ENCODE measurements around the gene IQSEC2. TPM values are rescaled to one million over a fixed set of nuclear protein-coding genes. Genes with fewer than 3 reads are reported as not detected.

IQSEC2 gene
- total RNA-seq, 1 experiment from 2014 or later, result 20.7 TPM

- Histone ChIP-seq H3K79me2 (ENCODE audit: insufficient read depth, low read length) (no peaks in the 10 kb centered on the region), H3K4me1 (ENCODE audit: control insufficient read depth in 1 of 2, insufficient read depth in 2 of 2, low read length in 2 of 2) (peaks cover 4 to 5% of the 10 kb centered on the region in 2 experiments; a peak in 2 of 4 replicates), H3K27me3 (ENCODE audit: insufficient read depth, low read length) (0 out of 2 replicates have a peak, but pooled peaks cover 5% of the 10 kb centered on the region), H3K9me3 (ENCODE audit: control insufficient read depth in 1 of 2, insufficient read depth in 1 of 2, low read depth in 1 of 2, low read length in 2 of 2) (no peaks in the 10 kb centered on the region), H3K27ac (ENCODE audit: low read depth, low read length) (no peak overlapping the region), H2AFZ (ENCODE audit: low read depth, low read length, poor library complexity, severe bottlenecking) (no peak overlapping the region), H3K4me3 (replicated peaks in 1 of 2; ENCODE audit: low read depth in 1 of 2, low read length in 2 of 2) (no peak overlapping the region), H3K4me2 (ENCODE audit: low read length) (no peak overlapping the region), H3K9ac (ENCODE audit: low read length) (no peak overlapping the region), H3K9me2 (ENCODE audit: insufficient read depth) (no peaks in the 10 kb centered on the region), H4K20me1 (ENCODE audit: insufficient read depth) (no peaks in the 10 kb centered on the region), H3K36me3 (ENCODE audit: control insufficient read depth in 1 of 2, insufficient read depth in 2 of 2, low read length in 2 of 2) (no peaks in the 10 kb centered on the region)
- no TSS peak for BruUV-seq (replicated peaks)
- DNase-seq (ENCODE audit: low read depth, low spot score), result no peak
- no peak for TF ChIP-seq CBX3 (IDR thresholded peaks at IDR 0.05; ENCODE audit: low read depth)
- TF ChIP-seq EGR1 (IDR thresholded peaks at IDR 0.05; ENCODE audit: low read depth), result no peak
- TF ChIP-seq JUND (IDR thresholded peaks at IDR 0.05), result no peak
- TF ChIP-seq ATF3 (IDR thresholded peaks at IDR 0.05), result no peak
- no peak for TF ChIP-seq POLR2A (IDR thresholded peaks at IDR 0.05; ENCODE audit: borderline replicate concordance, extremely low read depth, insufficient read depth, insufficient read length)
- TF ChIP-seq ELF1 (IDR thresholded peaks at IDR 0.05; ENCODE audit: borderline replicate concordance, low read depth), result no peak
- peak; percentile 73 for TF ChIP-seq RAD21 (IDR thresholded peaks at IDR 0.05; ENCODE audit: low read depth)
- no peak for TF ChIP-seq EZH2 (IDR thresholded peaks at IDR 0.05)
- TF ChIP-seq MAX (IDR thresholded peaks at IDR 0.05), result no peak
- no peak for TF ChIP-seq CEBPB (IDR thresholded peaks at IDR 0.05; ENCODE audit: low read depth)
- TF ChIP-seq TCF7L2 (IDR thresholded peaks at IDR 0.05; ENCODE audit: borderline replicate concordance, extremely low read depth, insufficient read depth, insufficient read length), result no peak
- TF ChIP-seq SIN3A (IDR thresholded peaks at IDR 0.05; ENCODE audit: low read depth), result no peak
- no peak for TF ChIP-seq REST (IDR thresholded peaks at IDR 0.05; ENCODE audit: low read depth)
- TF ChIP-seq EZH2phosphoT487 (IDR thresholded peaks at IDR 0.05; ENCODE audit: borderline replicate concordance), result no peak
- peak; percentile 52 to 67 (median 67); a peak in 5 of 6 replicates for TF ChIP-seq CTCF (IDR thresholded peaks at IDR 0.05 in 2 of 3, conservative IDR thresholded peaks at IDR 0.05 in 1 of 3; ENCODE audit: borderline replicate concordance in 1 of 3, insufficient read depth in 1 of 3, low read depth in 2 of 3, low read length in 2 of 3)
- TF ChIP-seq YY1 (IDR thresholded peaks at IDR 0.05; ENCODE audit: extremely low read depth, insufficient replicate concordance, low read depth, low read length), result no peak
- peak; percentile 77 for ATAC-seq
- ChIA-PET POLR2A (no interaction called here), RAD21 (ENCODE audit: low non-redundant PET in 1 of 2, low total read pairs in 2 of 2, uncharacterized antibody in 2 of 2, unreplicated experiment in 2 of 2) (interaction anchor here (0.5 to 1.5 kb wide), 5 partner anchors 38 to 1933 kb away, joined by 3 to 7 read pairs (median 4); no protein-coding TSS in a partner anchor), CTCF (interaction anchor here (1.2 to 2.9 kb wide), 6 partner anchors 9 to 164 kb away, joined by 3 to 20 read pairs (median 6); no protein-coding TSS in a partner anchor)
- intact Hi-C loops (cut with micrococcal nuclease), result loop anchor here (1.0 kb wide), 1 partner anchor 129 kb away; no protein-coding TSS in a partner anchor
Observed at GRCh38 chrX:53317365-53318069, 36.1 kb upstream of the IQSEC2 start.

Measured in HCT116 (cell line).